AG04450 (cell line): ENCODE data around the gene PEX19. TPM values are rescaled to one million over a fixed set of nuclear protein-coding genes. Genes with fewer than 3 reads are reported as not detected.

Experiments
- CTCF ChIA-PET: fragments of 300-600, 350-600 bp; formaldehyde crosslinking; extraction: SDS; loops from one replicate; lab custom pipeline; 2022; ENCODE audit warnings: antibody characterized with exemption, inconsistent platforms; lab: Charles Lee
- POLR2A ChIA-PET: fragments of 350-600 bp; formaldehyde crosslinking; extraction: SDS; loops from one replicate; lab custom pipeline; 2021; ENCODE audit warnings: antibody characterized with exemption, inconsistent platforms; lab: Yijun Ruan, JAX
- DNase-seq: peaks from one replicate; pipeline ENCODE4 v3.0.0-alpha.2; 2011; ENCODE audit warnings: low read depth, low spot score
- H3K27ac ChIP-seq: one replicate; pipeline ENCODE4 v1.5.1; 2012; ENCODE audit warnings: low read depth, low read length, control low read depth
- H3K27me3 ChIP-seq: one replicate; pipeline ENCODE4 v1.6.0; 2012; ENCODE audit warnings: low read length; ENCODE audit not compliant: control insufficient read depth, insufficient read depth
- H3K4me3 ChIP-seq: 2 replicates; pipeline ENCODE4 v1.5.1; 2011; ENCODE audit warnings: mild to moderate bottlenecking, low read depth, low read length, control low read depth
- H3K9me3 ChIP-seq: 2 replicates; pipeline ENCODE4 v1.5.1; 2012; ENCODE audit warnings: low read length; ENCODE audit not compliant: control insufficient read depth, insufficient read depth
- CTCF ChIP-seq: IDR thresholded peaks from 2 replicates; pipeline ENCODE4 v1.5.1; 2011; ENCODE audit warnings: low read depth, low read length, control low read depth, inconsistent platforms
- polyA plus RNA-seq: library from polyadenylated mRNA; depleted of rRNA; stranded (reverse); fragments of >200 nt; gene quantifications from 2 replicates; pipeline ENCODE4 v1.2.3, GENCODE V29; 2011

The PEX19 gene
- polyA plus RNA-seq, 1 experiment = 87.5 TPM

GRCh38 chr1:160237558-160237957 is 47.4 kb downstream of the PEX19 start:
- no peak for TF ChIP-seq CTCF
- Histone ChIP-seq H3K27ac (no peak overlapping the region), H3K9me3 (no peaks in the 10 kb centered on the region), H3K4me3 (no peak overlapping the region), H3K27me3 (no peaks in the 10 kb centered on the region)
- ChIA-PET POLR2A (no interaction called here), CTCF (interaction anchor here (0.8 to 2.2 kb wide), 3 partner anchors 8 to 54 kb away, joined by 3 to 9 read pairs (median 8); no protein-coding TSS in a partner anchor)
- no peak for DNase-seq

GRCh38 chr1:160236806-160237205 is 48.1 kb downstream of the PEX19 start:
- POLR2A ChIA-PET = no interaction called here
- no peaks in the 10 kb centered on the region for H3K27me3 ChIP-seq
- no peak for TF ChIP-seq CTCF
- no peaks in the 10 kb centered on the region for H3K9me3 ChIP-seq
- H3K27ac ChIP-seq = no peak overlapping the region
- no peak overlapping the region for H3K4me3 ChIP-seq
- CTCF ChIA-PET = interaction anchor here (1.1 to 5.0 kb wide), 4 partner anchors 15 to 152 kb away, joined by 3 to 52 read pairs (median 4); no protein-coding TSS in a partner anchor
- DNase-seq = no peak

- ChIA-PET POLR2A (interaction anchor here (0.7 to 1.2 kb wide), 4 partner anchors 10 to 84 kb away, joined by 3 read pairs; no protein-coding TSS in a partner anchor), CTCF (interaction anchor here (0.8 to 5.0 kb wide), 6 partner anchors 13 to 154 kb away, joined by 3 to 52 read pairs (median 8); no protein-coding TSS in a partner anchor)
- no peak for TF ChIP-seq CTCF
- no peak overlapping the region for H3K4me3 ChIP-seq
- no peaks in the 10 kb centered on the region for H3K27me3 ChIP-seq
- no peak for DNase-seq
- no peak overlapping the region for H3K27ac ChIP-seq
- no peaks in the 10 kb centered on the region for H3K9me3 ChIP-seq
Observed at GRCh38 chr1:160232911-160233310, 52.0 kb downstream of the PEX19 start.

- H3K9me3 ChIP-seq = no peaks in the 10 kb centered on the region
- H3K27ac ChIP-seq = no peak overlapping the region
- no peak for TF ChIP-seq CTCF
- CTCF ChIA-PET = interaction anchor here (1.2 to 4.6 kb wide), 9 partner anchors 9 to 143 kb away, joined by 4 to 53 read pairs (median 12); no protein-coding TSS in a partner anchor
- DNase-seq = no peak
- POLR2A ChIA-PET = no interaction called here
- H3K27me3 ChIP-seq = no peaks in the 10 kb centered on the region
- H3K4me3 ChIP-seq = no peak overlapping the region
Observed at GRCh38 chr1:160228431-160228830, 56.5 kb downstream of the PEX19 start.

- no peak for TF ChIP-seq CTCF
- no peak overlapping the region for H3K4me3 ChIP-seq
- POLR2A ChIA-PET = no interaction called here
- H3K9me3 ChIP-seq = no peaks in the 10 kb centered on the region
- no peaks in the 10 kb centered on the region for H3K27me3 ChIP-seq
- CTCF ChIA-PET = interaction anchor here (0.8 to 4.6 kb wide), 9 partner anchors 8 to 182 kb away, joined by 3 to 53 read pairs (median 12); no protein-coding TSS in a partner anchor
- no peak overlapping the region for H3K27ac ChIP-seq
- no peak for DNase-seq
Observed at GRCh38 chr1:160227561-160227960, 57.4 kb downstream of the PEX19 start.
